HepG2 (cell line): ENCODE measurements around the gene SH2D3A. TPM values are rescaled to one million over a fixed set of nuclear protein-coding genes. Genes with fewer than 3 reads are reported as not detected.

Source experiments
- ATAC-seq: fragments of 200-7000 bp; cut with Tn5 transposase; 3 replicates; pipeline ENCODE4 v1.9.1; 2020; ENCODE audit warnings: mild to moderate bottlenecking, moderate library complexity
- BruUV-seq: library from RNA; stranded (reverse); fragments of 400-500 nt; replicated peaks from 2 replicates; lab custom pipeline; 2021; lab: Mats Ljungman, UMichigan
- CTCF ChIA-PET: fragments of 300-600 bp; formaldehyde crosslinking; extraction: SDS; loops from one replicate; lab custom pipeline; 2021; ENCODE audit warnings: low total read pairs, inconsistent platforms, low intra/inter-chr PET ratio; lab: Yijun Ruan, JAX
- POLR2A ChIA-PET: fragments of 350-600 bp; sonication (Branson Sonifier 250); formaldehyde crosslinking; loops from one replicate; lab custom pipeline; 2020; ENCODE audit warnings: antibody characterized with exemption, inconsistent platforms; lab: Yijun Ruan, JAX
- DNase-seq: peaks from one replicate; pipeline ENCODE4 v3.0.0-alpha.2; 2015; ENCODE audit warnings: low spot score
- FAIRE-seq: peaks from 3 replicates; lab custom pipeline; 2011; peaks lifted over from hg19 to GRCh38; lab: Jason Lieb, UNC
- H2AFZ ChIP-seq: one replicate; pipeline ENCODE4 v1.6.1; 2011; ENCODE audit warnings: low read length, inconsistent platforms
- H3K27ac ChIP-seq: fragments of 300-600 bp; 3 replicates; pipeline ENCODE4 v1.8.0; 2011; ENCODE audit warnings: mixed run types, mild to moderate bottlenecking, mixed read lengths, low read length, inconsistent platforms; ENCODE audit not compliant: insufficient read depth; ENCODE audit errors: extremely low read length
- H3K27me3 ChIP-seq, 2 experiments: fragments of 200-600 bp in 1 of 2; 2 replicates in 1 of 2; 3 replicates in 1 of 2; pipeline versions ENCODE4 v1.6.0 to v1.8.0; 2011; ENCODE audit warnings: low read length in 2 of 2, mild to moderate bottlenecking in 2 of 2, moderate library complexity in 2 of 2, inconsistent platforms in 1 of 2; ENCODE audit not compliant: insufficient read depth in 2 of 2, control insufficient read depth in 1 of 2
- H3K36me3 ChIP-seq, 2 experiments: fragments of 200-600 bp in 1 of 2; replicated peaks in 1 of 2; 2 replicates in 1 of 2; 3 replicates in 1 of 2; pipeline versions ENCODE4 v1.5.1 to v1.8.0; 2011; ENCODE audit warnings: low read length in 2 of 2, inconsistent platforms in 1 of 2; ENCODE audit not compliant: insufficient read depth in 2 of 2, control insufficient read depth in 1 of 2
- H3K4me1 ChIP-seq: 2 replicates; pipeline ENCODE4 v1.5.1; 2012; ENCODE audit warnings: low read length, inconsistent platforms; ENCODE audit not compliant: insufficient read depth
- H3K4me2 ChIP-seq: 2 replicates; pipeline ENCODE4 v1.6.0; 2011; ENCODE audit warnings: low read depth, low read length, inconsistent platforms
- H3K4me3 ChIP-seq, 3 experiments: fragments of 200-600 bp in 1 of 3; sonication (generic), shearing (Covaris generic) in 1 of 3; replicated peaks in 1 of 3; 2 replicates each; pipeline ENCODE4 v1.5.1; 2011 to 2016; ENCODE audit warnings: low read length in 3 of 3, inconsistent platforms in 2 of 3, low read depth in 2 of 3, mild to moderate bottlenecking in 2 of 3, control low read depth in 1 of 3, mixed read lengths in 1 of 3; ENCODE audit not compliant: insufficient read depth in 1 of 3
- H3K79me2 ChIP-seq: one replicate; pipeline ENCODE4 v1.6.1; 2011; ENCODE audit warnings: low read length, inconsistent platforms; ENCODE audit not compliant: insufficient read depth
- H3K9ac ChIP-seq: 2 replicates; pipeline ENCODE4 v1.6.0; 2011; ENCODE audit warnings: mild to moderate bottlenecking, low read depth, low read length, inconsistent platforms; ENCODE audit not compliant: insufficient read depth
- H3K9me3 ChIP-seq: 2 replicates; pipeline ENCODE4 v1.5.1; 2012; ENCODE audit warnings: mild to moderate bottlenecking, low read length
- H4K20me1 ChIP-seq: 2 replicates; pipeline ENCODE4 v1.6.0; 2011; ENCODE audit warnings: inconsistent platforms, mild to moderate bottlenecking, low read length, moderate library complexity; ENCODE audit not compliant: insufficient read depth
- HNF1A ChIP-seq, 2 experiments: sonication (generic) in 1 of 2; formaldehyde crosslinking in 1 of 2; IDR thresholded peaks; 2 replicates each; pipeline versions ENCODE4 v1.4.0 to v1.6.1; 2016 to 2020; ENCODE audit warnings: borderline replicate concordance in 1 of 2, low read depth in 1 of 2, mild to moderate bottlenecking in 1 of 2, missing genetic modification reagents in 1 of 2
- UBTF ChIP-seq: sonication (generic); formaldehyde crosslinking; IDR thresholded peaks from 2 replicates; pipeline ENCODE4 v1.4.0; 2020; ENCODE audit warnings: mild to moderate bottlenecking, missing genetic modification reagents
- ZNF276 ChIP-seq: sonication (generic); formaldehyde crosslinking; IDR thresholded peaks from 2 replicates; pipeline ENCODE4 v1.4.0; 2020; ENCODE audit warnings: mild to moderate bottlenecking, low read depth, missing genetic modification reagents
- WGBS: methylation state at CpG from one replicate; pipeline ENCODE4 v1.1.6; 2017; ENCODE audit warnings: low lambda C conversion rate; 5-methylcytosine and 5-hydroxymethylcytosine counted together
- in situ Hi-C: cut with HindIII; loops from 2 replicates; pipeline ENCODE4 v1.10.0; 2017; ENCODE audit warnings: low pct_unique_long_range_greater_than_20kb; ENCODE audit not compliant: extremely low pct_ligation_motif_present
- intact Hi-C: fragments of 100-400 bp; cut with micrococcal nuclease; formaldehyde crosslinking; loops from one replicate; pipeline ENCODE4 v1.10.0; 2022; ENCODE audit not compliant: unreplicated experiment
- polyA plus RNA-seq, 8 experiments: library from polyadenylated mRNA; depleted of rRNA in 3 of 8; stranded (reverse) in 7 of 8; unstranded in 1 of 8; fragments of >200 nt; fragmentation: Illumina TruSeq in 4 of 8; extraction: Trizol in 4 of 8; gene quantifications; 2 replicates each; pipeline versions ENCODE4 v1.2.1 to v1.2.3, GENCODE V29; 2011 to 2016; ENCODE audit warnings: low read depth in 4 of 8, missing spikeins in 1 of 8, mixed read lengths in 1 of 8; ENCODE audit not compliant: insufficient read depth in 1 of 8
- total RNA-seq, 5 experiments: library from RNA; depleted of rRNA; stranded (reverse); fragments of >200 nt; fragmentation: Illumina TruSeq; extraction: Trizol; gene quantifications; 2 replicates each; pipeline ENCODE4 v1.2.3, GENCODE V29; 2016; ENCODE audit warnings: low read depth in 1 of 5

SH2D3A gene
- total and polyA plus RNA-seq, 2 of the 13 experiments (the other 11 are each of a cell fraction or from before 2014, with no cell fraction given) = 1.0 to 2.2 TPM

DNA sequence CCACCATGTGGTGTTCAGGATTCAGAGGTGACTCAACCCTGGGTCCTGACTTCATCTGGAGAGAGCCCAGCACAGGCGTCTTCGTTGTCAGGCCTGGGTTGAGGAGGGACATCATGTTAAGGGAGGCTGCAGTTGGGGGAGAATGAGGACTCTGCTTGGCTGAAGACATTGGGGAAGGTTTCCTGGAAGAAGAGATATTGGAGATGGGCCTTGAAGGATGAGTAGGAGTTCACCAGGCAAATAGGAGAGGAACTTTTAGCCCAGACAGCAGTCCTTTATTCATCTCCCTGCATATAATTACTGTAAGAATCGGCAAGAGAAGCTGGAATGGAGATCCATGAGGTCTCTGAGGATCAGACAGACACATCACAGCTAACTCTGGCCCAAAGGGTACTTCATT is 44.1 kb upstream of the SH2D3A start:
- 0% methylated on average over 3 of the region's 3 CpGs for WGBS
- Histone ChIP-seq H3K79me2 (no peaks in the 10 kb centered on the region), H3K27ac (no peak overlapping the region), H2AFZ (no peak overlapping the region), H3K4me1 (no peaks in the 10 kb centered on the region), H3K9ac (no peak overlapping the region), H3K9me3 (no peaks in the 10 kb centered on the region), H3K4me3 (no peak overlapping the region), H4K20me1 (no peaks in the 10 kb centered on the region), H3K4me2 (no peak overlapping the region), H3K36me3 (no peaks in the 10 kb centered on the region), H3K27me3 (peaks cover 0 to 8% of the 10 kb centered on the region in 2 experiments; a peak in 2 of 5 replicates)
- FAIRE-seq (no peak), DNase-seq (no peak), ATAC-seq (no peak)
- BruUV-seq = no TSS peak
- POLR2A ChIA-PET = no interaction called here
- in situ Hi-C loops = no loop called here
- CTCF ChIA-PET = no interaction called here
- intact Hi-C loops = no loop called here
- TF ChIP-seq ZNF276 (CRISPR knock-in tag) = no peak
- no peak for TF ChIP-seq UBTF (CRISPR knock-in tag)
- no peak for TF ChIP-seq HNF1A (IDR thresholded peaks at IDR 0.05; ENCODE audit: low read depth)
- TF ChIP-seq HNF1A (CRISPR knock-in tag; IDR thresholded peaks at IDR 0.05; ENCODE audit: borderline replicate concordance) = no peak
